Prostate gland (tissue), 2 donors: Measurements from ENCODE around the gene ROPN1. TPM values are rescaled to one million over a fixed set of nuclear protein-coding genes. Genes with fewer than 3 reads are reported as not detected.

Experiments used
- DNase-seq: peaks from one replicate; pipeline ENCODE4 v3.0.0-alpha.2; 2019; ENCODE audit warnings: low spot score
- H3K27ac ChIP-seq, 2 donors: fragments of 200-600 bp; sonication (generic); 2 replicates each; pipeline ENCODE4 v1.5.1; 2017 to 2019
- H3K27me3 ChIP-seq: fragments of 200-600 bp; sonication (generic); replicated peaks from 2 replicates; pipeline ENCODE4 v1.5.1; 2019; ENCODE audit not compliant: insufficient read depth
- H3K36me3 ChIP-seq, 2 donors: fragments of 200-600 bp; sonication (generic); 1 replicate in 1 of 2; 2 replicates in 1 of 2; pipeline versions ENCODE4 v1.5.1 to v1.8.1; 2017 to 2019
- H3K4me1 ChIP-seq: fragments of 200-600 bp; sonication (generic); replicated peaks from 2 replicates; pipeline ENCODE4 v1.5.1; 2019
- H3K4me3 ChIP-seq, 2 donors: fragments of 200-600 bp; sonication (generic); 2 replicates each; pipeline ENCODE4 v1.5.1; 2017 to 2019
- H3K9me3 ChIP-seq: fragments of 200-600 bp; sonication (generic); 2 replicates; pipeline ENCODE4 v1.5.1; 2017
- CTCF ChIP-seq, 4 experiments: fragments of 200-600 bp in 2 of 4; fragments of 450-650 bp in 2 of 4; sonication (generic) in 2 of 4; IDR thresholded peaks; 1 replicate in 3 of 4; 2 replicates in 1 of 4; pipeline ENCODE4 v1.5.1; 2016 to 2019; ENCODE audit warnings: antibody characterized with exemption in 4 of 4, mild to moderate bottlenecking in 2 of 4, moderate library complexity in 2 of 4
- POLR2A ChIP-seq: fragments of 450-650 bp; IDR thresholded peaks from one replicate; pipeline ENCODE4 v1.6.1; 2016; ENCODE audit warnings: antibody characterized with exemption, mild to moderate bottlenecking
- POLR2AphosphoS5 ChIP-seq: sonication (generic); formaldehyde crosslinking; IDR thresholded peaks from one replicate; pipeline ENCODE4 v1.6.1; 2017; ENCODE audit warnings: antibody characterized with exemption
- WGBS: methylation state at CpG from one replicate; pipeline ENCODE4 v1.1.5; 2018; 5-methylcytosine and 5-hydroxymethylcytosine counted together
- intact Hi-C: fragments of 100-400 bp; cut with DNase I; formaldehyde crosslinking; loops from one replicate; pipeline ENCODE4 v1.14.2; 2022
- total RNA-seq, 2 donors: library from RNA; depleted of rRNA; stranded (reverse); fragments of >200 nt; gene quantifications; one replicate each; pipeline ENCODE4 v1.1.0, GENCODE V29; 2016

ROPN1 gene
- total RNA-seq, 2 donors from 2014 or later, result 10.8 TPM; not detected in 1

- DNase-seq, result no peak
- TF ChIP-seq POLR2A (no peak), CTCF (IDR thresholded peaks at IDR 0.05) (no peak), POLR2AphosphoS5 (no peak)
- Histone ChIP-seq H3K4me1 (no peaks in the 10 kb centered on the region), H3K36me3 (no peaks in the 10 kb centered on the region), H3K9me3 (no peaks in the 10 kb centered on the region), H3K27ac (no peak overlapping the region), H3K4me3 (no peak overlapping the region), H3K27me3 (no peaks in the 10 kb centered on the region)
- intact Hi-C loops, result no loop called here
- WGBS, result 98% methylated on average over 3 of the region's 3 CpGs
These were observed 72.6 kb downstream of the ROPN1 start for GRCh38 chr3:123919353-123919752.

Other genes starting within 250 kb of the ROPN1 start
- gene MYLK, start 107.8 kb downstream of the ROPN1 start, total RNA-seq, result 100 to 1,000 TPM; 345 to 600 TPM
- gene CCDC14, start 30.9 kb downstream of the ROPN1 start, total RNA-seq, result 10 to 100 TPM; 19.0 to 44.9 TPM
- 10 to 100 TPM; 21.8 to 47.5 TPM for gene KALRN, start 41.2 kb upstream of the ROPN1 start, total RNA-seq